Neural cell (in vitro differentiated cells): ENCODE data around the gene CAPN8.

Source experiments
- EP300 ChIP-seq: fragments of 450-650 bp; conservative IDR thresholded peaks from 2 replicates; pipeline ENCODE4 v1.6.1; 2014; ENCODE audit warnings: antibody characterized with exemption, mild to moderate bottlenecking, moderate library complexity; ENCODE audit not compliant: poor library complexity, severe bottlenecking
- EZH2 ChIP-seq: fragments of 200-600, 300-800 bp; shearing (Covaris generic), sonication (generic); IDR thresholded peaks from 2 replicates; pipeline ENCODE4 v1.6.1; 2014; ENCODE audit warnings: antibody characterized with exemption, low read length, borderline replicate concordance, mild to moderate bottlenecking; ENCODE audit not compliant: insufficient read depth, poor library complexity, severe bottlenecking
- POLR2AphosphoS5 ChIP-seq: IDR thresholded peaks from 2 replicates; pipeline ENCODE4 v1.6.1; 2012
- SMC3 ChIP-seq: fragments of 450-650 bp; conservative IDR thresholded peaks from 2 replicates; pipeline ENCODE4 v1.6.1; 2014; ENCODE audit warnings: antibody characterized with exemption, mild to moderate bottlenecking, moderate library complexity; ENCODE audit not compliant: poor library complexity
- TAF1 ChIP-seq: IDR thresholded peaks from 2 replicates; pipeline ENCODE4 v1.6.1; 2012; ENCODE audit warnings: low read depth
- TF ChIP-seq, protein P1 (sequence below): fragments of 450-650 bp; IDR thresholded peaks from 2 replicates; pipeline ENCODE4 v1.5.1; 2014; ENCODE audit warnings: antibody characterized with exemption, mild to moderate bottlenecking, moderate library complexity; ENCODE audit not compliant: poor library complexity, severe bottlenecking

DNA sequence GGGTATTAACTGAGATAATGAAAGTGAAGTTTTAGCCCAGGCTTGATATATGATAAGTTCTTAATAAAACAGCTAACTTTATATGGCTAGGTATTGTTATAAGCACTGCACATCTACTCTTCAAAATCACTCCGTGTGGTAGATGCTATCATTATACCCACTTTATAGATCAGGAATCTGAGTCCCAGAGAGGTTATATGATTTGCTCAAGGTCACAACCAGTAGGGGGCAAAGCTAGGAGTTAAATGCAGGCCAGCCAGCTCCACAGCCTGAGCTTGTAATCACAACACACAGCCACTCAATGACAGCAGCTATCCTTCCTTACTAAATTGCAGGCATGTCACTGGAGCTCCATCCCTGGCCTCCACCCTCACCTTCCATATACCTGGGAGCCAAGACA, 115.8 kb downstream of the CAPN8 start:
- TF ChIP-seq EP300 (no peak), EZH2 (no peak), POLR2AphosphoS5 (no peak), TAF1 (no peak), SMC3 (no peak)
- TF ChIP-seq, protein P1, sequence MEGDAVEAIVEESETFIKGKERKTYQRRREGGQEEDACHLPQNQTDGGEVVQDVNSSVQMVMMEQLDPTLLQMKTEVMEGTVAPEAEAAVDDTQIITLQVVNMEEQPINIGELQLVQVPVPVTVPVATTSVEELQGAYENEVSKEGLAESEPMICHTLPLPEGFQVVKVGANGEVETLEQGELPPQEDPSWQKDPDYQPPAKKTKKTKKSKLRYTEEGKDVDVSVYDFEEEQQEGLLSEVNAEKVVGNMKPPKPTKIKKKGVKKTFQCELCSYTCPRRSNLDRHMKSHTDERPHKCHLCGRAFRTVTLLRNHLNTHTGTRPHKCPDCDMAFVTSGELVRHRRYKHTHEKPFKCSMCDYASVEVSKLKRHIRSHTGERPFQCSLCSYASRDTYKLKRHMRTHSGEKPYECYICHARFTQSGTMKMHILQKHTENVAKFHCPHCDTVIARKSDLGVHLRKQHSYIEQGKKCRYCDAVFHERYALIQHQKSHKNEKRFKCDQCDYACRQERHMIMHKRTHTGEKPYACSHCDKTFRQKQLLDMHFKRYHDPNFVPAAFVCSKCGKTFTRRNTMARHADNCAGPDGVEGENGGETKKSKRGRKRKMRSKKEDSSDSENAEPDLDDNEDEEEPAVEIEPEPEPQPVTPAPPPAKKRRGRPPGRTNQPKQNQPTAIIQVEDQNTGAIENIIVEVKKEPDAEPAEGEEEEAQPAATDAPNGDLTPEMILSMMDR: no peak
